Activated T-cell treated with anti-CD3 and anti-CD28 coated beads for 4 hours (primary cell): ENCODE data around the gene PTAR1.
"Not testable (repeated sequence)": the region's sequence is repeated elsewhere in the genome, so short reads cannot be mapped to it uniquely, and the experiment has no call there.

Experiments used
- DNase-seq: peaks from one replicate; pipeline ENCODE4 v3.0.0-alpha.2; 2020

Gene PTAR1

DNA sequence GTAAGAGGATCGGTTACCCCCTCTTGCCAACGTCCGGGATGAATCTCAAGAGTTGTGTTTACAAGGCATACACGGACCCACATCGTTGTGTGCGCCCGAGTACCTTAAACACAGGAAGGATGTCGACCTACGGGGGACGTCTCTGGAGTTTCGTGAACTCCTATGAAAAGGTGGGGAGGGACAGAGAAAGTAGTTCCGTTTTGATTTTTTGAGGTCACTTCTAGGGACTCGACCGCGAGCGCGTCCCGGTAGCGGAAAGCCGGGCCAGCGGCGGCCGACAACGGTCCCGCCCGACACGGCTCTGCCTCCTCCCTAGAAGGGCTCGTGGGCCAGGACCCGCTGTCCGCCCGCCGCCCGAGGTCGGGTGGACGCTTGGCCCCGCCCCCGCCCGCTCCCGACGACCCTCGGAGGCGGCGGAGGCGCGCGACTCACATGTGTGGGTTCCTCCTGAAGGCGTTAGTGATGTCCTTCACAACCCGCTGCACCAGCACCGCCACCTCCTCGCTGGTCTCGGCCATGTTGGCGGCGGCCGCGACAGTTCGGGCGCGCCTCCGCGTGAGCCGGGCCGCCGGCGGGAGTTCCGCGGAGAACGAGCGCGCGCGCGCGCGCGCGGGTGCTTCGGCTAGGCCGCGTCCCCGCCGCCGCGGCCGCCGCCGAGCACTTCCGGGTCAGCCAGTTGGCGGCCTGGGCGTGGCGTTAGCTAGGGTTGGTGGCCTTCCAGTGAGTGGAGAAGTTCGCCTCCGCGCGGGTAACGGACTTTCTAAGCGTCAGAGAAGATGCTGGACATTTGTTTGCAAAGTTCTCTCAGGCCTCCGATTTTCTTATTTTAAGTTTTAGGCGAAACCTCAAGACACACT is at the start of gene PTAR1:
Gene PTAR1, minus strand, starts transcription at position 591 of the 857 bp plus-strand sequence. Its CDS starts 73 bp downstream, at position 518.
- peak; percentile 80 for DNase-seq

GRCh38 chr9:69809304-69809863 is 49.6 kb upstream of the PTAR1 start:
- peak; percentile 7 for DNase-seq

GRCh38 chr9:69806627-69807026 is 46.8 kb upstream of the PTAR1 start:
- DNase-seq: no peak

GRCh38 chr9:69805962-69806515 is 46.2 kb upstream of the PTAR1 start:
- DNase-seq: no peak

- DNase-seq: no peak
Measured at GRCh38 chr9:69801989-69802388, 42.2 kb upstream of the PTAR1 start.

- DNase-seq: not testable (repeated sequence)
Measured at GRCh38 chr9:69800027-69800426, 40.2 kb upstream of the PTAR1 start.

- DNase-seq: not testable (repeated sequence)
Measured at GRCh38 chr9:69799521-69799920, 39.7 kb upstream of the PTAR1 start.

DNA sequence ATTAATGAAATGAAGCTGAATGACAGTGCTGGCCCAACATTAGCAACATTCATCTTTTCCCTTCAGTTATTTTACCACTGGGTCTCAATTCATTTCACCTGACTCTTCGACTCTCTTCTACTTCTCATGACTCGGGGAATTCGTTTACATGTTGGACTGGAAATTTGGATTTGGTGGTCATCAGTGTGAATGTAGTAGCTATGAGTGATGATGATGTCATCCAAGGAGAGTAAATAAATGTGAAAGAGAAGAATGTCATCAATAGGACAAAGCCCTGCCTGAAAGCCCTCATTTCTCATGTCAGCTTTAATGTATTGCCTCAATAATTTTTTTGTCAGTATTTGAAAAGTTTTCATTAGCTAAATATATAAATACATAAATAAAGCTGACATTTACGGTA is 38.9 kb upstream of the PTAR1 start:
- no peak for DNase-seq

GRCh38 chr9:69797675-69798074 is 37.9 kb upstream of the PTAR1 start:
- no peak for DNase-seq

DNA sequence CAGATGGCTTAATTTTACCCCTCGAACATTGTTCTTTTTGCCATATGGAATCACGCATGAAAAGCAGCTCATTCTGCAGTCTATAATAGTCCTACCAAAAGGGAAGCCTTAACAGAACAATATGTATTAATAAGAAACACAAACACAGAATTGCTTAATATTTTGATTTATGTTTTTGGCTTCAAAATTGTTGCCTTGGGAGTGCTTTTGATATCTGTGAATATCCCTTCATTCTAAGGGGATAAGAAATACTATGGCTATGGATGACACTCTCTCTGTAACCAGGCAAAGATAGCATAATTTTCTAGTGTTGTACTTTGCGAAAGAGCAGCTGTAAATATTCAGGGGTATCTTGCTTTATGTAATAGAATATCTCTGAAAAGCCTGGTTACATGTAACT is 34.5 kb upstream of the PTAR1 start:
- DNase-seq: no peak

GRCh38 chr9:69785757-69786156 is 25.9 kb upstream of the PTAR1 start:
- no peak for DNase-seq

DNA sequence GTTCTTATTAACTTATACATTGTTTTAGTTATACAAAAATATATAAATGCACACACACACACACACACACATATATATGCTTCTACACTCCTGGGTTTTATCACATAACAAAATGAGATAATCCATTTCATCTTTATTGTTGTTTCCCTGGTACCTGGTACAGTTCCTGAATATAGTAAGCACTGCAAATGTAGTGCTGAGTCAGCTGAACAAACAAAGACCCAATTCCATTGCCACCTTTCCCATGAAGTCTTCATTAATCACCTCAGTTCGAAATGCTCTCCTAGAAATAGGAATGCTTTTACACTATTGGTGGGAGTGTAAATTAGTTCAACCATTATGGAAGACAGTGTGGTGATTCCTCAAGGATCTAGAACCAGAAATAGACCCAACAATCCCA is 13.4 kb upstream of the PTAR1 start:
- DNase-seq: no peak

GRCh38 chr9:69771775-69772418 is 12.1 kb upstream of the PTAR1 start:
- no peak for DNase-seq

GRCh38 chr9:69768716-69769115 is 8.9 kb upstream of the PTAR1 start:
- DNase-seq: no peak

DNA sequence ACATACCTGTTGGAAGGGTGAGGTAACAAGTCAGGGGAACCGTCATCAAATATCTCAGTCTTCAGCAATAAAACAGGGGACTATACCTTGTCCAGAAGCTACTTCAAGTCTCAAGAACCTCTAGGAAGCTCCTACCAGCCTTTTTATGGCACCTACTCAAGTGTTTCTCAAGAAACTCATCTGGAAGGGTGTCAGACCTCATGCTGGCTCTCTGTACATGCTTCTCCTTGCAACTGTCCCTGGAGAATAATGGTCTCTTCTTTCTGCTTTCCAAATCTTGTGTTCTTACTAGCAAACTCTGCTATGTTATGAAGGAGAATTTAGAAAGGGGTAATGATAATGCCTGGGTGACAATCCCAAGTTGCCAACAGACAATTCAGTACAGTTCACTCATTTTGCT is 8.3 kb upstream of the PTAR1 start:
- no peak for DNase-seq

DNA sequence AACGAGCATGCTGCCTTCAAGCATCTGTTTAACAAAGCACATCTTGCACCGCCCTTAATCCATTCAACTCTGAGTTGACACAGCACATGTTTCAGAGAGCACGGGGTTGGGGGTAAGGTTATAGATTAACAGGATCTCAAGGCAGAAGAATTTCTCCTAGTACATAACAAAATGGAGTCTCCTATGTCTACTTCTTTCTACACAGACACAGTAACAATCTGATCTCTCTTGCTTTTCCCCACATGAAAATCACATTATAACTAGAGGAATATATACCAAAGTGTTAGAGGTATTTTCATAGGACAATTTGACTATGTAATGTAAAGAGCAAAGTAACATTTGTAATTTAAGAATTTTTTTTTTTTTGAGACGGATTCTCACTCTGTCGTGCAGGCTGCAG is 4.1 kb upstream of the PTAR1 start:
- DNase-seq: not testable (repeated sequence)

- DNase-seq: no peak
Measured at GRCh38 chr9:69762527-69762926, 2.7 kb upstream of the PTAR1 start.

- DNase-seq: no peak
Measured at GRCh38 chr9:69760278-69760610, 433 bp upstream of the PTAR1 start.

GRCh38 chr9:69759021-69759420 is 790 bp downstream of the PTAR1 start:
- DNase-seq: no peak

DNA sequence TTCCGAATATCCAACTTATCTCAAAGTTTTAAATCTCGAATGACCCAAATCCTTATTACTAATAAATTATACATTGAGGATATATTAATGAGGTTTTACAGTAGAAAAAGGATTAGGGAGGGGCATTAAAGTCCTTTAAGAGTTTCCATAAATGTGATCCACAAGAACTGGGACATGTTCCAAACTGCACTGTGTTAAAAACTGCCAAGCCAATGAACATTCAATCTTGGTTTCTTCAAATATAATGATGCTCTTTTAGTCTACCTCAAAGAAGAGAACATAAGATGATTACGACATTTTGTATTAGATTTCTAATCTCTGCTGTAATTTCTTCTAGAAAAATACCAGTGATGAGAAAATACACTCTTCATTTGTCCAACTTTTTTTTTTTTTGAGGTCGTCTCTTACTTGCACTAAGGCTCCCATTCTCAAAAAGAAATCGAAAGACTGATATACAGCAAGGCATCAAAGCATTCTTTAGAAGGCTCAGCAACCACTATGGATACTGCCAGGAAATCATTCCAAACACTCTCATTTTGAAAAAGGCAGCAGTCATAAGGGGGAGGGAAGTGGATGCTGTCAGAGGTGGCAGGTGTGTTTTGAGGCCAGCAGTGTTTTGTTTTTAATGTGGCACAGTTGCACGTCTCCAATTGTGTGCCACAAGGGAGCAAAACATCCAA is 1.7 kb downstream of the PTAR1 start:
- DNase-seq: no peak

DNA sequence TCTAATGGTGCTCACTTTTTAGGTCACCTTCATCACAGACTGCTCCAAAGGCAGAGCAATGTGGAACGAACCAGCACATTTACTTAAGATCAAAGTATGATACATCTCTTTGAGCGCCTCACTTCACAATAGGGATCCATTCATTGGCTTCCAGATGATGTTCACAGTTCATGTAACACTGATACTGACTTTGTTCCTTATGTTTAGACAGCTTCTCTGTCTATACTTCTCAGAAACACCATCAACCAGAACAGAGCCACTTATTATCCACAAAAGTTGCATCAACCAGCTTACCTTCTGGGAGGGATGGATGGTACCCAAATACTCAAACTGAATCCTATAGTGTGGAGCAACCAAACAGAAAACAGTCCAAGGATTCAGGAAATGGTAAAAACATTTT is 4.6 kb downstream of the PTAR1 start:
- DNase-seq: no peak

- no peak for DNase-seq
Measured at GRCh38 chr9:69753830-69754229, 6.0 kb downstream of the PTAR1 start.

GRCh38 chr9:69750085-69750484 is 9.7 kb downstream of the PTAR1 start:
- no peak for DNase-seq
